ENCODE data around the gene MON1B. TPM values are rescaled to one million over a fixed set of nuclear protein-coding genes. Genes with fewer than 3 reads are reported as not detected.

The MON1B gene
- total and polyA plus RNA-seq, 2 of the 8 experiments (the other 6 are each of a cell fraction or from before 2014, with no cell fraction given) = 20.0 to 45.9 TPM

- TF ChIP-seq EP300 (IDR thresholded peaks at IDR 0.05; ENCODE audit: borderline replicate concordance in 1 of 2, low read depth in 2 of 2, low read length in 2 of 2) (peak; percentile 22 to 25; a peak in 2 of 3 replicates), POLR2AphosphoS5 (IDR thresholded peaks at IDR 0.05; ENCODE audit: low read depth, low read length) (peak; percentile 92), SIN3A (conservative IDR thresholded peaks at IDR 0.05 in 1 of 2, IDR thresholded peaks at IDR 0.05 in 1 of 2; ENCODE audit: low read depth in 1 of 2, low read length in 2 of 2) (peak in 1 of 2 experiments; percentile 71; a peak in 2 of 4 replicates), CTCF (IDR thresholded peaks at IDR 0.05; ENCODE audit: control extremely low read depth in 1 of 3, insufficient read depth in 1 of 3, low read depth in 1 of 3, low read length in 3 of 3) (0 out of 4 replicates have a peak, but pooled peaks of 1 of the 3 experiments have one; percentile 2), SP1 (IDR thresholded peaks at IDR 0.05; ENCODE audit: low read depth, low read length) (peak; percentile 63; the same call in 1 of the 2 replicates), SRF (IDR thresholded peaks at IDR 0.05; ENCODE audit: low read depth, low read length) (no peak), HDAC6 (IDR thresholded peaks at IDR 0.05; ENCODE audit: low read depth, low read length) (no peak), YY1 (IDR thresholded peaks at IDR 0.05; ENCODE audit: low read depth, low read length) (peak; percentile 82), RBBP5 (IDR thresholded peaks at IDR 0.05; ENCODE audit: borderline replicate concordance, low read depth, low read length) (0 out of 2 replicates have a peak, but pooled peaks have one; percentile 60), BCL11A (IDR thresholded peaks at IDR 0.05; ENCODE audit: low read depth in 2 of 2, low read length in 2 of 2) (no peak), SP4 (IDR thresholded peaks at IDR 0.05; ENCODE audit: low read length) (peak; percentile 34), E2F6 (IDR thresholded peaks at IDR 0.05) (peak; percentile 77), SUZ12 (IDR thresholded peaks at IDR 0.05; ENCODE audit: low read length) (no peak), ASH2L (IDR thresholded peaks at IDR 0.05; ENCODE audit: low read length) (peak; percentile 25), TAF1 (IDR thresholded peaks at IDR 0.05; ENCODE audit: low read depth, low read length) (peak; percentile 74), RNF2 (IDR thresholded peaks at IDR 0.05; ENCODE audit: borderline replicate concordance, low read depth, low read length, missing control alignments, poor library complexity, severe bottlenecking) (peak; percentile 25), TBP (IDR thresholded peaks at IDR 0.05; ENCODE audit: low read depth, low read length) (peak; percentile 46; the same call in 1 of the 2 replicates), NANOG (IDR thresholded peaks at IDR 0.05; ENCODE audit: insufficient read depth, low read depth, low read length, poor library complexity, severe bottlenecking) (peak; percentile 21), TAF7 (optimal IDR thresholded peaks at IDR 0.05; ENCODE audit: borderline replicate concordance, low read depth, low read length) (peak; percentile 59)
Measured at GRCh38 chr16:77211880-77212740, 21.1 kb downstream of the MON1B start (continued).
